IPS-18c (cell line): ENCODE results near the gene POLR2L.

Experiments used
- H3K4me3 ChIP-seq: 2 replicates; pipeline ENCODE4 v1.7.0; 2013; ENCODE audit warnings: low read depth, mild to moderate bottlenecking, low read length, moderate library complexity; ENCODE audit not compliant: insufficient read depth
- H3K9me3 ChIP-seq: one replicate; pipeline ENCODE4 v1.6.1; 2013; ENCODE audit warnings: mild to moderate bottlenecking, low read length, moderate library complexity; ENCODE audit not compliant: control insufficient read depth, insufficient read depth

The POLR2L gene

GRCh38 chr11:860234-861104, 18.1 kb upstream of the POLR2L start:
- Histone ChIP-seq H3K9me3 (no peaks in the 10 kb centered on the region), H3K4me3 (no peak overlapping the region)

GRCh38 chr11:859394-860131, 17.2 kb upstream of the POLR2L start:
- no peak overlapping the region for H3K4me3 ChIP-seq
- no peaks in the 10 kb centered on the region for H3K9me3 ChIP-seq

GRCh38 chr11:858762-859339, 16.5 kb upstream of the POLR2L start:
- no peak overlapping the region; the same call in 1 of the 2 replicates for H3K4me3 ChIP-seq
- no peaks in the 10 kb centered on the region for H3K9me3 ChIP-seq

GRCh38 chr11:858053-858761, 15.9 kb upstream of the POLR2L start:
- H3K4me3 ChIP-seq, result no peak overlapping the region

GRCh38 chr11:856397-856796, 14.1 kb upstream of the POLR2L start:
- H3K4me3 ChIP-seq, result no peak overlapping the region
- H3K9me3 ChIP-seq, result no peaks in the 10 kb centered on the region

More at GRCh38 chr11:858053-858761, 15.9 kb upstream of the POLR2L start:
- no peaks in the 10 kb centered on the region for H3K9me3 ChIP-seq

GRCh38 chr11:855796-856195, 13.5 kb upstream of the POLR2L start:
- no peaks in the 10 kb centered on the region for H3K9me3 ChIP-seq
- no peak overlapping the region for H3K4me3 ChIP-seq

GRCh38 chr11:855330-855674, 13.0 kb upstream of the POLR2L start:
- no peaks in the 10 kb centered on the region for H3K9me3 ChIP-seq

GRCh38 chr11:854601-855329, 12.4 kb upstream of the POLR2L start:
- no peaks in the 10 kb centered on the region for H3K9me3 ChIP-seq
- no peak overlapping the region for H3K4me3 ChIP-seq

More at GRCh38 chr11:855330-855674, 13.0 kb upstream of the POLR2L start:
- H3K4me3 ChIP-seq, result no peak overlapping the region

- no peak overlapping the region for H3K4me3 ChIP-seq
- no peaks in the 10 kb centered on the region for H3K9me3 ChIP-seq
Observed at GRCh38 chr11:853682-854448, 11.5 kb upstream of the POLR2L start.

GRCh38 chr11:852762-853161, 10.4 kb upstream of the POLR2L start:
- no peak overlapping the region for H3K4me3 ChIP-seq

GRCh38 chr11:850775-851763, 8.7 kb upstream of the POLR2L start:
- Histone ChIP-seq H3K9me3 (no peaks in the 10 kb centered on the region), H3K4me3 (peak overlapping the region; percentile 64)

More at GRCh38 chr11:852762-853161, 10.4 kb upstream of the POLR2L start:
- no peaks in the 10 kb centered on the region for H3K9me3 ChIP-seq

- Histone ChIP-seq H3K9me3 (no peaks in the 10 kb centered on the region), H3K4me3 (peak overlapping the region; percentile 64)
Observed at GRCh38 chr11:849951-850774, 7.8 kb upstream of the POLR2L start.

GRCh38 chr11:849104-849824, 6.9 kb upstream of the POLR2L start:
- Histone ChIP-seq H3K9me3 (no peaks in the 10 kb centered on the region), H3K4me3 (peak overlapping the region; percentile 50)
